ENCODE data around the gene ENO3.

DNA sequence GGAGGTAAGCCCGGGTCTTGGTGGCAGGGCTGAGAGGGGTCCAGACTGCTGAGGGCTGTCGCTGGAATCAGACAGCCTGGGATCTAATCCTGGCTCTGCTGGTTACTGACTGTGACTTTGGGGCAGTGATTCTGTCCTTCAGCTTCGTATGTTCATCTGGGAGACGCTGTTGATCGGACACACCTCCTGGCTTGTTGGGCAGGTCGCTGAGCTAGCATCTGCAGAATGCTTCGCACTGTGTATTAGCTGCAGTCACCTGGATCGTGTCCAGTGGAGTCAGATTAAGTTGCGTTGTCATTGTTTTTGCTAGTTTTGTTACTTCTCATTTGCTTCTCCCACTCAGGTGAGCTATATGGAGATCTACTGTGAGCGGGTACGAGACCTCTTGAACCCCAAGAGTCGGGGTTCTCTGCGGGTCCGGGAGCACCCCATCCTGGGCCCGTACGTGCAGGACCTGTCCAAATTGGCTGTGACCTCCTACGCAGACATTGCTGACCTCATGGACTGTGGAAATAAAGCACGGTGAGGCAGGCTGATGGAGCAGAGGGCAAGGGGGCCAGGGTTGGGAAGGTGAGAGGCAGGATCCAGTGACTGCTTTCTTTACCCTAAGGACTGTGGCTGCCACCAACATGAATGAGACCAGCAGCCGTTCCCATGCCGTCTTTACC is 51.3 kb downstream of the ENO3 start:
- no peak for TF ChIP-seq SPI1 (IDR thresholded peaks at IDR 0.05; ENCODE audit: low read depth, low read length)
- TF ChIP-seq PAX5 (IDR thresholded peaks at IDR 0.05; ENCODE audit: insufficient read depth, low read length, severe bottlenecking) = no peak
- TF ChIP-seq POLR2A (IDR thresholded peaks at IDR 0.05; ENCODE audit: low read depth, low read length) = no peak
